Right ventricle myocardium superior (tissue), 1 donor: ENCODE data around the gene SNX25. TPM values are rescaled to one million over a fixed set of nuclear protein-coding genes. Genes with fewer than 3 reads are reported as not detected.
"Not testable (repeated sequence)": the region's sequence is repeated elsewhere in the genome, so short reads cannot be mapped to it uniquely, and the experiment has no call there.

ENCODE experiments used
- ATAC-seq: fragments of 200-7000 bp; cut with Tn5 transposase; one replicate; pipeline ENCODE4 v1.9.1; 2020; ENCODE audit warnings: mild to moderate bottlenecking; ENCODE audit not compliant: poor library complexity
- DNase-seq: peaks from one replicate; pipeline ENCODE4 v3.0.0-alpha.2; 2020
- intact Hi-C: fragments of 100-400 bp; cut with DNase I; formaldehyde crosslinking; loops from one replicate; pipeline ENCODE4 v1.11.2; 2022
- total RNA-seq: library from RNA; stranded (reverse); fragmentation: NEBNext Ultra II Directional; extraction: Animal tissue kit (Norgen Biotek cat#: 25700); gene quantifications from one replicate; pipeline ENCODE4 v1.2.1, GENCODE V29; 2021
- donor health status: DM: no; HTN: yes; CAD: no; lungs with severe emphysema.

SNX25 gene
- total RNA-seq, 1 donor from 2014 or later: 11.1 TPM

DNA sequence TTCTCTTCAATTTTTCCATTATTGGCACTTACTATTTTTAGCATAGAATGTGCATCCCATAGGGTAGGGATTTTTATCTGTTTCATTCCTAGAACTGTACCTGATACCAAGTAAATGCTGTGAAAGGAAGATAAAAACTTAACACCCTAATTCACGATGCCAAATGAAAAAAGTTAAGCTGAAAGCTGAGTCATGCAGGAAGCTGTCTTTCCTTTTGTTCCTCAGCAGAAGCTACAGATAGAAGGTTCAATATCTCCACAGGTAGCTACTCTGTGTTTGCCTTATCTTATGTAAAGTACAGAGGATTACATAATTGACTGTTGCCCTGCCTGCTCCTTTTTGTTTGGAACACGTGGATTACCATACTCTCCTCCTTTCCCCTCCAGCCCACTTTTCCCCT is 109.3 kb downstream of the SNX25 start:
- intact Hi-C loops: no loop called here
- ATAC-seq: no peak

DNA sequence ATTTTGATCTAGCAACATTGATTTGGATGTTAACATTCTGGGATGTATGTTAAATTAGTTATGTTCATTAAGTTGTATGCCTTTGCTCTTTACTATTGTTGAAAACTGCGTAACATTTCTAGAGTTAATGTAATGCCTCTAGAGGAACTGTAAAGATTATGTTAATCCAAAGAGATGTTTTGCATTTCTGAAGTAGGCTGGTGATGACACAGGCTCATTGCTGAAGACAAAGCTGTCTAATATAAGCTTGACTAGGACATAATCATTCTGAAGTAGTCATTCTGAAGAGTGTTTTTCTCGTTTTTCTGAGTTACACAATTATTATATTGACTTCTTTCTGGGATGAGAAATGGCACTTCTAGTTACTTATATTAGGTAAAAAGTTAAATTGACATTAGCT is 113.4 kb downstream of the SNX25 start:
- intact Hi-C loops: no loop called here
- no peak for DNase-seq
- ATAC-seq: no peak

More for the DNA sequence above, 109.3 kb downstream of the SNX25 start:
- no peak for DNase-seq

DNA sequence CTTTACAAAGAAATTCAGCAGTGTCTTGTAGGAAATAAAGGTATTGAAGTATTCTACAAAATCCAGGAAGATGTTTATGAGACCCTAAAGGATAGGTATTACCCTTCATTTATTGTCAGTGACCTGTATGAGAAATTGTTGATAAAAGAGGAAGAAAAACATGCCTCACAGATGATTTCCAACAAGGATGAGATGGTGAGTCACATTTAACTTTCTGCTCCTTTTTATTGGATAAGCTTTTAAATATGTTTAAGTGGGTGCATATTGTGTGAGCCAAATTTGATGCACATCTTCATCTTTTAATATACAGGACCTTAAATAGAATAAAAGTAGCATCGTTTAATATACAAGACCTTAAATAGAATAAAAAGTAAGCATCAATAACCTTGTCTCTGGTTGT is 114.2 kb downstream of the SNX25 start:
- intact Hi-C loops: no loop called here
- DNase-seq (no peak), ATAC-seq (no peak)

- ATAC-seq, DNase-seq, intact Hi-C loops: not testable (repeated sequence)
Measured at GRCh38 chr4:185324361-185324760, 115.0 kb downstream of the SNX25 start.

DNA sequence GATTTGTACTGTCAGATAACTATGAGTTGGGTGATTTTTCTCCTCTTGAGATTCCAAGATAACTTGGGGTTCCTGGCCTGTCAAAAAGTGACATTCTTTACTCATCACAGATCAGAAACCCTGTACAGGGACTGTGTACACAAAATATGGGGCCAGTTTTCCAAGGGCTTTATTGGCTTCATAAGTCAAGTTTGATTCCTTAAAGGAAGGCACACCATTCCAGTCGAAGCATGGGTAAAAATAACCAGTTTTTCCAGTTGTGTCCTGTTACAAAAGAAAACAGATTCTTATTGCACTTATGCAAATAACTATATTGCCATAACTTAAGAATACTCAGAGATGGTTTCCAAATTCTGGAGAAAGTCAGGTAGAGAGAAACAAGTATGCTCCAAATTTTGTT is 116.3 kb downstream of the SNX25 start:
- ATAC-seq, DNase-seq, intact Hi-C loops: not testable (repeated sequence)

DNA sequence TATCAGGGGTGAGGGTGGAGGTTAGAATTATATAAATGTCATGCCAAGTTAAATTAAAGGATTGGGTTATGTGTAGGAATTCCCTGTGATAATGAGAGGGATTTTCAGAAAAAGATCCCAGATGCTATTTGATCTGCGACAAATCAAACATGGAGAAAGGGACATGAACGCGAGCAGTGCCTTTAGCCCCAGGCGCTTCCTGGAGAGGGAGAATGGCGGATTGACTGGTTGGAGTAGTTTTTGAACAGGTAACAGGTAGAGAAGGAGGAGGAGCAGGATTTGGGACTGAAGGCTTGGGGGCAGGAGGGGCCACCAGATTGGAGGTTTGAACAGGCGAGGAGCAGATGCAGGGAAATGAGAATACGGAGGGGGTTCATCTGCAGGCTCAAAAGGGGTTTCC is 119.2 kb downstream of the SNX25 start:
- DNase-seq: no peak
- no peak for ATAC-seq
- intact Hi-C loops: no loop called here

DNA sequence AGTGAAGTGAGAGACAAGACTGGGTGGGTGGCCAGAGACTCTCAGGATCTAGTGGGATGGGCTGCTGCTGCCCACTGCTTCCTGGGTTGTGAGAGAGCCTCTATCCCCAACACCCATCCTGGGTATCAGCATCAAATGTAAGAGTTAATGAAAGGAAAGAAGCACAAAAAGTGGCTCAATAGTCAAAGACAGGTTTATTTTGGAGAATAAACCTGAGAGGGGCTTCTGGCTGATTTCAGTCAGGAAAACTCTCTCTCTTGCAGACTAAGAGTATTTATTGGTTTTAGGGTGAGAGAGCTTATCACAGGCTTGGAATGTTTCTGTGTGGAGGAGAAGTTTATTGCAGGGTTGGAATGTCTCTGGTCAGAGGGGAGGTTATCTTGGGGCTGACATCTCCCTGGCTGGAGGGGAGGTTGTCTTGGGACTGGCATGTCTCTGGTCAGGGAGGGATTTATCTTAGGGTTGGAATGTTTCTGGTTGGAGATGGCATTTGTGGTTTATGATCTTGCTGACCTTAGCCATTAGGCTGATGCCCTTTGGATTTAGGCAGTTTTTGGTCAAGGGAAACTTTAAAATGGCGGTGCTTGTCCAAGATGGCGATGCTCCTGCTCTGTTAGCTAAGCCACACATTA is 120.6 kb downstream of the SNX25 start:
- intact Hi-C loops, DNase-seq, ATAC-seq: not testable (repeated sequence)

- ATAC-seq (no peak), DNase-seq (no peak)
- intact Hi-C loops: no loop called here
Measured at GRCh38 chr4:185332575-185333464, 123.4 kb downstream of the SNX25 start.

DNA sequence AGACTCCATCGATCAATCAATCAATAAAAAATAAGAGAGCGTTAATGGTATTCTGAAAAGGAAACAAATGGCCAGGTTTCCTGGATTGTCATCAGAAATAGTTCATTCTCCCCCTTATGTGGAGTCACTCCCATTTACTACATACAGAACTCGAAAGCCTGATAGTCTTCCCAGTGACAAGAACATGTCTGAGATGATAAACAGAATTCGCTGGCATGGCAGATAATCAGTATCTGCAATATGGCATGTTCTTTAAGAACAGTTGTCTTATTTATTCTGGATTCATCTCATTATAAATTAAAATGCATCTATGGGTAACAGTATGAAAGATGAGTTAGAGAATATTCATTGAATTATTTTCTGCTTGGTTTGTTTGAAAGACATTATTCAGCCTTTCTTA is 124.9 kb downstream of the SNX25 start:
- ATAC-seq: no peak
- DNase-seq: no peak
- intact Hi-C loops: no loop called here

- DNase-seq: no peak
- ATAC-seq: no peak
- intact Hi-C loops: no loop called here
Measured at GRCh38 chr4:185335579-185335978, 126.2 kb downstream of the SNX25 start.

GRCh38 chr4:185339941-185340340 is 130.5 kb downstream of the SNX25 start:
- intact Hi-C loops: no loop called here
- ATAC-seq: no peak
- no peak for DNase-seq

GRCh38 chr4:185341377-185341776 is 132.0 kb downstream of the SNX25 start:
- ATAC-seq: no peak
- intact Hi-C loops: no loop called here
- DNase-seq: no peak

DNA sequence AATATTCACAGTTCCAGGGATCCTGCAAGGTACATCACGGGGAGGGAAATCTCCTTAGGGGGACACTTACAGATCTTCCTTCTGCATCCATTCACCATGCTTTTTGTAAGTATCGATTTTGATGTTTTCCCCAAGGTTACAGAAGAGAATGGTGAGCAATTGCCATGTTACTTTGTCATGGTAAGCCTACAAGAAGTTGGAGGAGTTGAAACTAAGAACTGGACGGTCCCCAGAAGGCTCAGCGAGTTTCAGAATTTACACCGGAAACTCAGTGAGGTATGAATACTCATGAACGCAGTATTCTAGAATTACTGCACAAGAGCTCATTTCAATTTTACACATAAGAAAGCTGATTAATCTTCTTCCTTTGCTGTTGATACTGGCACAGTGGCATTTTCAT is 132.4 kb downstream of the SNX25 start:
- DNase-seq: no peak
- intact Hi-C loops: no loop called here
- no peak for ATAC-seq

GRCh38 chr4:185343726-185344581 is 134.6 kb downstream of the SNX25 start:
- intact Hi-C loops: no loop called here
- DNase-seq (no peak), ATAC-seq (peak; percentile 18)

DNA sequence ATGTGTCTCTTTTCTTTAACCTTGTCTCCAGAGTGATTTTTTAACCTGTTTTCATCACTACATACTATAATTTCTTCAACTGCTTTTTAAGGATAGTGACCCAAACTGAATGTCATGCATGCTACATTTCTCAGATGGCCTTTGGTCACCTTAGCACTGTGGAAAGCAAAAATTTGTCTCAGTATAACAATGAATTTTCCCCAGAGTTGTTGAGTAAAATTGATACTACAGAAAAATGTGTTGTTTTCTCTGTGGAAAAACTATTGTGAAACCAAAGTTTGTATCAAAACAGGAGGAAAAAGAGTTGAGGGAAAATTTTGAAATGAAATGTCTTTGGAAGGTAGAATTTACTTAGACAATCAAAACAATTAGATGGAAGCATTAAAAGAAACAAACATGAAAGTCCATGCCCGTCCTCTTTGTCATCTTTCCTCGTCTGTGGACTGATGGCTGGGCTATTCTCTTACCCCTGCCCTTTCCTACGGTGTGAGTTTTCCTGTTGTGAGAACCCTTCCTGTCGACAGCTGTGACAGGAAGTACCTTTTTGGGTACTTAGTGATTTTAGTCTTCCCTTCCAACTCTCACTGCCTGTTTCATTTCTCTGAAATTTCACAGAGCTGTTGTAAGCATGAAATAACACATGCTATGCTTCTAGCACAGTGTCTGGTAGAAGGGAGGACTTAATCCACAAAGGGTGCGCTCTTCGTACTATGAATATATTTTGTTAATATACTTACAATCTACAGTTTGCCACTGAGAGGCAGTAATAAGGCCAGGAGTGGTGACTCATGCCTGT is 135.5 kb downstream of the SNX25 start:
- no peak for ATAC-seq
- no peak for DNase-seq
- intact Hi-C loops: no loop called here

DNA sequence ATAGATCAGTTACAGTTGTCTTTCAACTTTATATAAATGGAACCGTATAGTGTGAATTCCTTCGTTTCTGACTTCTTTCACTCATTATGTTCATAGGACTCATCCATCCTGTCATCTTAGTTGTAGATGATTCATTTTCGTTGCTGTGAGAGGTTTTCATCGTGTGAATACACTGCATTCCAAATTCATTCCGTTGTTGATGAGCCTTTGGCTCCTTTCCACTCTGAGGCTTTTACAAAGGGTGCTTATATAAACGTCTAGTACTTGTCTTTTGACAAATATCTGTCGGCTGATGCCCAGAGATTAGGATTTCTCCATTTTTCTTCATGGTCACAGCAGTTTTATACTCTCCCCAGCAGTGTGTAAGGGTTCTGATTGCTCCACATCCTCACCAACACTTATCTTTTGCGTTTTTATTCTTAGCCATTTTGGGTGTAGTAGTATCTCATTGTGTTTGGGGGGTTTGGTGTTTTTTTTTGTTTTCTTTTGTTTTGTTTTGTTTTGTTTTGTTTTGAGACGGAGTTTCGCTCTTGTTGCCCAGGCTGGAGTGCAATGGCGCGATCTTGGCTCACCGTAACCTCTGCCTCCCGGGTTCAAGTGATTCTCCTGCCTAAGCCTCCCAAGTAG is 137.7 kb downstream of the SNX25 start:
- intact Hi-C loops: no loop called here
- no peak for DNase-seq
- ATAC-seq: no peak

GRCh38 chr4:185351691-185352090 is 142.3 kb downstream of the SNX25 start:
- intact Hi-C loops: no loop called here
- no peak for ATAC-seq
- no peak for DNase-seq

DNA sequence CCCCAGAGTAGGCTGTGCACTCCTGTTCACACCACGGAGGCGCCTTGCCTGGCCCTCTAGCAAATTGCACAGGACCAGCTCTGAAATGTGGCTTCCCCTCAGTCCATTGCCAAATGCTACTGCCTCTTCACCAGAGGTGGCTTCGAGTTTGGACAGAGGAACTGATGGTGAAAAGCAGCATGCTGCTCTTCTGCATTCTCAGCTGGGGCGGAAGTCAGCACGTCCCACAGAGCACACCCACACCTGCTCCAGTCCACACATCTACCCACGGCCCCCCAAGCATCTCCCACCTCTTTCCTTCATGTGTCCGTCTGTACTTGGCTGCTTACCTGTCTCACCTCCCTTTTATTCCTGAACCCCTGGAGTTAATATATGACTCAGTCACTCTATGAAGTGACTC is 142.8 kb downstream of the SNX25 start:
- intact Hi-C loops: no loop called here
- ATAC-seq (no peak), DNase-seq (no peak)
